COLO668 (cell line): Measurements from ENCODE around the gene SCN1A.

Experiments used
- DNase-seq: peaks from one replicate; lab custom pipeline; 2025; ENCODE audit not compliant: unreplicated experiment; lab: John Stamatoyannopoulos, UW

Gene SCN1A

DNA sequence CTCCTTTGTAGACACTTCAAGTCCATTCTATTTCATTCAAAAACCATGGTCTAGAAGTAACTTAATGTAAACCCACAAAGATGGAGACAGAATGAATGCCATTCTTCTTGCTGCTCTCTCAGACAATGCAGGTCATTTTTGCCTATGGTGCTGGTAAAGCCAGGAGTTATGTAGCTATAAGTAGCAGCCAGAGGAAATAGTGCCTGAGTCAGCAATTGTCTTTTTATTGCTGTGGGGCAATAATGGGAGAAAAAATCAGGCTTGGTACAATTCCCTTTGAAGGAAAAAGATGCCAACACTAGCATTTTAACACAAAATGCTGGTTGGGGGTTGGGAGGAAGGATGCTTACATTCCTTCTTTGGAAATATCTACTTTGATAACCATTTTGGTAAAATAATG is 43.5 kb downstream of the SCN1A start:
- no peak for DNase-seq

- DNase-seq: no peak
These were observed 45.1 kb downstream of the SCN1A start for GRCh38 chr2:166082736-166083135.

- no peak for DNase-seq
These were observed 46.0 kb downstream of the SCN1A start for GRCh38 chr2:166081852-166082251.

DNA sequence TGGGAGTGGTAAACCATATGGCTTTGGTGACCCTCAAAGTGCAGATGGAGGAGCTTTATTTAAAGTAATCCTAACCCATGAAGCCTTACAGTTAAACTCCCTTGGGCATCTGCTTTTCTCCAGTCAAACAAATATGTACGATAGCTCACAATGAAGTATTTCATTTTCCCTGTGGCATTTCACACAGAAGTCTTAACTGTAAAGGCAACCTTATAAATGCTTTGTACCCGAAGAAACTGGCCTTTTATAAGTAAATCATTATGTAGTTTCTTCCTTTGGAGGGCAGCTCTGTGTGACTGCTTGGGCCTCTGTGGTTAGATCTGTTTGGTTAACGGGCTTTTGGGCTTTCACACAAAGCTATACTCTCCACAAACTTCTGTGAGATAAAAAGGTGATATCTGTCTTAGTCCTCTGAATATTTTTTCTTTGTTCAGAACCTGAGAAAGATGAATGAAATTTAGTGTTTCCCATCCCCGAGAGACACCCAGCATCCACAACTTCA is 46.6 kb downstream of the SCN1A start:
- DNase-seq: no peak

GRCh38 chr2:166074430-166074829 is 53.4 kb downstream of the SCN1A start:
- no peak for DNase-seq

DNA sequence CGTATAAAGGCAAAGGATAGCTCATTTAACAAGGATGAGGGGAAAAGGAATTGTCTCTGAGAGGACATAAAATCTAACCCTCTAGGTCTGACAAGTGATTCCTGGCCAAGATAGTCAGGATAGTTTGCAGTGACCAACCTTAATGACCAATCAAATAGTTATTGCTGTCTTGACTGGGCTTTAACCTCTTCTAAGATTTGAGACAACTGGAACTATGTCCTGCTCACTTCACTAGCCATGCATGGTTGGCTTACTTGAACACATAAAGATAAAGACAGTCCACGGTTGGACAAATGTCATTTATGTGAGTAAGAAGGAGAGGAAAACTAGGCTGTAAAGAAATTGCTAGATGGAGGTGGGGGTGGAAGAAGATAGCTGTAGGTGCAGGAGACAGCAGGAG is 53.8 kb downstream of the SCN1A start:
- no peak for DNase-seq

- DNase-seq: no peak
These were observed 57.6 kb downstream of the SCN1A start for GRCh38 chr2:166070231-166070630.

- DNase-seq: no peak
These were observed 58.8 kb downstream of the SCN1A start for GRCh38 chr2:166068981-166069380.

DNA sequence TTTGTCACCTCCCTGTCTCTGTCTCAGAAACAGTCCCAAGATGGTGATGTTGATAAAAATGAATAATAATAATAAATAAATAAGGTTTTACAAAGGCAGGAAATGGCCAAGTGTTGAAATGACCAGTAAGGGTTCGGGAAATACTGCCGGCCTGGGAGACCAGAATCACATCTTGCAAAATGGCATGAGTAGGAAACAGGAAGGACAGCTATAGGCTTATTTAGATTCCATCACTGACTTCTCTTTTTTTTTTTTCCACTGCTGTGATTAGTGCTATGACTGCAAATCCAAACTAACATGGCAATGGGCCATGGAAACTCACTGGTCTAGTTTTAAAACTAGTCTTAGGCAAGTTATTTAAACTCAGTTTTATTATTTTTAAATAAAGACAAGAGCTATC is 60.6 kb downstream of the SCN1A start:
- DNase-seq: no peak

- no peak for DNase-seq
These were observed 67.6 kb downstream of the SCN1A start for GRCh38 chr2:166060191-166060590.

DNA sequence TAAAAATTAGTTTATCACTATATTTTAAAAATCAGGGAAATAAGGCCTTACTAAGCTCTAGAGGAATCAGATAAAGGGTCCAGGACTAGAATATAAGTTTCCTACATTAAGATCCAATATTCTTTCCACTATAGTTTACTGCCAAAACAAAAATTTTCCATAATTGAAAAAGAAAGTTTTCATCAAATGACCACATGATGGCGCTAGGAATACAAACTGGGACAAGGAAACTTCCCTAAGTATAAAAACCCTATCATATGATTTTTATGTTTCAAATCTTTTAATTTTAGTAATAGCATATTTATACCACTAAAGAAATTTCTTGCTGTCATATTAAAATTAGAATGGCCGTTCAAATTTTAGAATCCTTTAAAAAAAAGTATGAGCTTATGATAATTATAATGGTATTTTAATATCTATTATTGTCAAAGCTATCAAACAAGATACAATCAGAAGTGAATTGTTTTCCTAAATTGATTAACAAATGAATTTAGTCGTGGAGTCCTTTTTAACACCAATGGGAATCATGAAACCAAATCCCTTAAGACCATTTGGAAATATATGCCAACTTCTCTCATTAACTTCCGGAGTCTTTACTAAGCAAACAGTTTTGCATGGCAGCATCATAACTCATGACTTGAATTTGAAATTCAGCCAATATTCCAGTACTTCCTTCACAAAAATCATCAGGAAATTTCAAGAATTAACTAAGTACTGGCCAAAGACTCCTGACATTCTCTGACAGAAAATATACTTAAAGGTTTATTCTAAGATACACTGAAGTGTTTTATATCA is 70.3 kb downstream of the SCN1A start:
- no peak for DNase-seq

DNA sequence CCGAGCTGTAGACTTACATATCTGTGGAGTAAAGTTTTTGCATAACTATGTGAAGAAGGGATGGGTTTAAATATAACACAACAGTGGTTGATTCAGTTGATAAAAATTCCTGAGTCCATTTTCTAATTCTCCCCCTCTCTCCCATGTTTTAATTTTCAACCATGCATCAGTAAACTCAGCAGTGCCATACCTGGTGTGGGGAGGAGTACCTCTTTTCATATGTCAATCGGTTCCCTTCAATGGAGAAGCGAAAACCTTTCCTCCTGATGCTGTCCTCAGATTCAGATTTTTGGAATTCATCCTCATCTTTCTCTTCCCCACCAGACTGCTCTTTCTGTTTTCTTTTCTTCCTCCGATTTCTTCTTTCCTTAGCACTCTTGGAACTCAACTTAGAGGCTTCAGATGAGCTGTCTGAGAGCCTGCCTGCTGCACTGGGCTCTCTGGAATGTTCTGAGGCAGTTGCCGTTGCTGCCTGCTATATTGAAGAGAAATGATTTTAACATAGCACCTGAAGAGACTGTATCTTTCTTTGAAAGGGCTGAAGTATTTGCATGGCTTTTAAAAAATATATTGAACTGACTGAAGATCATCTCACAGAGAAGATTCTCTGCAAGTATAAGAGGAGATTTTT is 82.9 kb downstream of the SCN1A start:
- no peak for DNase-seq

GRCh38 chr2:166042768-166043390 is 84.9 kb downstream of the SCN1A start:
- no peak for DNase-seq

DNA sequence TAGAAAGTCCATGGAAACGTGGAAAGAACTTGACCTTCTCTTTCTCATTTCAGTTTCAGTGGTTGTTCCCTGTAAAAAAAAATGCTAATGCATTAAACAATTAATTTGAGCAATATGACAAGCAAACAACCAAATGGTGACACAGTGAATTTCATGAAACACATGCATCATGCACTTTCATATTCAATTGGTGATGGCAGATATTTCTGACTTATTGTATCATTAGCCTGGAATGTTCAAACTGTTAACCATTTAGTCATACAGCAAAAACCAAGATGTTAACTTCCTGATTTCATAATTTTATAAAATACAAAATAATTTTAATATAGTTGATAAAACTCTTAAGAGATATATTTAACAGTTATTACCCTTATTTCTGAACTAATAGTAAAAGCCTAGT is 85.5 kb downstream of the SCN1A start:
- DNase-seq: no peak

DNA sequence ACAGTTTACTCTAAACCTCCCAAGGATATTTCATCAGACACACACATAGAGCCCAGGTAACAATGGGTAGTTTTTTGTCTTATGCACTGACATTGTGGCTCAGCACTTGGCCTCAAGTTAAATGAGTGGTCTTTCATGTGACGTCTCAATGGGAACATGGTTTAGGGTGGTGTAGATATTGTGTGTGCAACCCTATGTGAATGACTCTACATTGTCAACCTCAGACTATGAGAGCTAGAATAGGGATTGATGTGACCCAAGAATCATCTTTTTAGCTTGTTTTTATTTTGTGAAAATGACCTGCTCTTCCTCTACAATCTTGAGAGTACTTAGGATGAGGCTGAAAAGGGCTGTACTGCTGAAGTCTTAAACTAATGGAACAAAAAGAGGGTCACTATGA is 86.2 kb downstream of the SCN1A start:
- no peak for DNase-seq

DNA sequence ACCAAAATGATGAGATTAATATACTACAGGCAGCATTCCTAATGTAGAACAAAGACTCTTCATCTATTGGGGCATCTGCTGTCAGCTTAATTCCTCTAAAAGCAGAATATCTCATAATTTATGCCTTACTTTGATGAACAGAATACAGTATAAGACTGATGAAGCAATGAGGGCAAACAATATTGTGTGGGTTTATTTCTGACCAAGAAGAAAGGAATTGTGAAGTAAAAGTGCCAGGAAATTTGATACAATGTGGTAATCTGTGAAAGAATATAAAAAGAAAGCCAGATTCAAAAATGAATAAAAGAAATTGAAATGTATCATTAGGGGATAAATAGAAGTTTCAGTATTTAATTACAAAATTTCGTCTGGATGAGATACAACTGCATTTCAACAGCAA is 95.5 kb downstream of the SCN1A start:
- no peak for DNase-seq

- no peak for DNase-seq
These were observed 96.8 kb downstream of the SCN1A start for GRCh38 chr2:166031054-166031453.

DNA sequence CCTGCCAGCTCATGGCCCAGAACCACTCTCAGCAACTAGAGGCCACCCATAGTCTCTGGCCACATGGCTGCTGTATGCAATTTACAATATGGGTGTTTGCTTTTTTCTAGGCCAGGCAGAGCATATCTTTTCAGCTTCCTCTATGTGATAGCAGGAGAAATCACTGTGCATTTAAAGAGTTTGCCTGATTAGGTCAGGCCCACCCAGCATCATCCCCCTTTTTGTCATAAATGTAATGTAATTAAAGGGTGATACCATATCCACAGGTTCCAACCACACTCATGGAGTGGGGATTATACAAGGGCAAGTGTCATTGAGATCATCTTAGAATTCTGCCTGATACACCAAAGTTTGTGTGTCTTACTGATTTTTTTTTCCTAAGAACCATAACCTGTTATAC is 102.5 kb downstream of the SCN1A start:
- DNase-seq: no peak

DNA sequence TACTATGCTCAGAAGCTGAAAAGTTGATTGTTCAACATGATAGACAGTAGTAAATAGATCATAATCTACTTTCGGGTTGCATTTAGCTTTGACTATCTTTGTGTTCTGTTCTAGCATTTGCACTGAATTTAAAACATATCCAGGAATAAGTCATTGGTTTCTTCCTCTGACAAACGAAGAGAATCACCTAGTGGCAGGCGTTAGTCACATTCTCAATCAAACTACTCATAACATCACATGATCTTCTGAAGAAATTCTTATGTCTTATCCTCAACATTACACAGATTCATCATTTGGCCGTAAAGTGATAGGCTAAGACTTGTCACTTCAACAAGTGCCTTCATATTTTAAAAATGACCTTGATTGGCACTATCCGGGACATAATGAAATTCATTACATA is 110.6 kb downstream of the SCN1A start:
- DNase-seq: no peak

DNA sequence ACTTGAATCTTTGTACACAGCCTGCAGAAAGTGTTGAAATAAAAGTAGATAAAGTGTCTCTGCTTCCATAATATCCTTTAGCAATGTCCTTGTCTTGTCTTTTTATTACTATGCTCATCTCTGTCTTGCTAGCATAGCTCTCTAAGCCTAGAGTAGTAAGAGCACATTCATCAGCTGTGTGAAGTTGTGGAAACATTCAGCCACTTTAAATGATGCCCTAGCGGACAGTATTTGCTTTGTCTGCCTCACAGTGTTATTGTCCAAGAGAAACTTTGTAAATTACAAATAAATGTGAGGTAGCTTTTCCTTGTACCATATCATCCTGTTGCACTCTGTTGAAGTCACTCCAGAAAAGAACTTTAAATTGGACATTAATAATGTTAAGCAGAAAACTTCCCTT is 113.9 kb downstream of the SCN1A start:
- DNase-seq: no peak

DNA sequence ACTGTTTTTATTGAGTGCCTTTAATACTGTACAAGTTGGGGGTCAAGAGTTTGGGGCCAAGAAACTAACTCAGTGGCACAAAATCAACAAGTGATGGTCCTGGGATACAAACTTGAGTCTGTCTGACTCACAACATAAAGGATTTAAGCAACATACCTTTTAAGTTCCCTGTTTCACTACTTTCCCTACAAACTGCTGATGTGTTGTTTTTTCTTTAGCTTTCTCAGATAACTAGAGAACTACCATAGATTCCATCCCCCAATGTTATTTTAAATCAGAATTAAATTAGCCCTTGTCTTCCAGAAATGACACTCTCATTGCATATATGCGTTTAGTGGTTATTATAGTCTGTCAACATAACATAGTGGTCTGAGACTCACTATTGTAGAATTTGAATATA is 116.2 kb downstream of the SCN1A start:
- DNase-seq: no peak

GRCh38 chr2:166000401-166000800 is 127.4 kb downstream of the SCN1A start:
- no peak for DNase-seq
